Fibroblast of skin of abdomen (primary cell): Measurements from ENCODE around the gene GRK2.

Source experiments
- DNase-seq: peaks from one replicate; pipeline ENCODE4 v3.0.0-alpha.2; 2013

GRK2 gene

DNA sequence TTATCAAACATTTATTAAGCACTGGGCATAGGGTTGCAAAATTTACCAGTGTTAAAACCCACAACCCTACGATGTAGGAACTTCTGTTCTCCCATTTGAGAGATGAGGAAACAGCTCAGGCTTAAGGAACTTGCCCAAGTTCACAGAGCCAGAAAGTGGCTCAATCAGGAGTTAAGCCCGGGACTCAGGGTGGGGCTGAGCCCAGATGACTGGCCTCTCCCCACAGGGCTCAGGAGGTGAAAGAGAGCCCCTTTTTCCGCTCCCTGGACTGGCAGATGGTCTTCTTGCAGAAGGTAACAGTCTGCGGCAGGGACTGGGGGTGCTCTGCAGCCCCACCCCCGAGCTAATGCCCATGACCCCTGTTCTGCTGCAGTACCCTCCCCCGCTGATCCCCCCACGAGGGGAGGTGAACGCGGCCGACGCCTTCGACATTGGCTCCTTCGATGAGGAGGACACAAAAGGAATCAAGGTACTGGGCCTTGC lies 17.2 kb downstream of the GRK2 start:
- no peak for DNase-seq

DNA sequence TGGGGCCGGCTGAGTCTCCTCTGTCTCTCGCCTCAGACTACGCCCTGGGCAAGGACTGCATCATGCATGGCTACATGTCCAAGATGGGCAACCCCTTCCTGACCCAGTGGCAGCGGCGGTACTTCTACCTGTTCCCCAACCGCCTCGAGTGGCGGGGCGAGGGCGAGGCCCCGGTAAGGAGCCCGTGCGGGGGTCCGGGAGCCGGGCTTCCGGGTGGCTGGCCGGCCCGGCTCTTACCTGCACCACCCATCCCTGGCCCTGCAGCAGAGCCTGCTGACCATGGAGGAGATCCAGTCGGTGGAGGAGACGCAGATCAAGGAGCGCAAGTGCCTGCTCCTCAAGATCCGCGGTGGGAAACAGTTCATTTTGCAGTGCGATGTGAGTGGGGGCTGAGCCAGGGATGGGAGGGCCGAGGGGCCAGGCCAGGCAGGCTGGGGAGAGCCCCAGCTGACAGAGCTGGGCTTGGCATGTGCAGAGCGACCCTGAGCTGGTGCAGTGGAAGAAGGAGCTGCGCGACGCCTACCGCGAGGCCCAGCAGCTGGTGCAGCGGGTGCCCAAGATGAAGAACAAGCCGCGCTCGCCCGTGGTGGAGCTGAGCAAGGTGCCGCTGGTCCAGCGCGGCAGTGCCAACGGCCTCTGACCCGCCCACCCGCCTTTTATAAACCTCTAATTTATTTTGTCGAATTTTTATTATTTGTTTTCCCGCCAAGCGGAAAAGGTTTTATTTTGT lies 18.7 kb downstream of the GRK2 start:
- no peak for DNase-seq

DNA sequence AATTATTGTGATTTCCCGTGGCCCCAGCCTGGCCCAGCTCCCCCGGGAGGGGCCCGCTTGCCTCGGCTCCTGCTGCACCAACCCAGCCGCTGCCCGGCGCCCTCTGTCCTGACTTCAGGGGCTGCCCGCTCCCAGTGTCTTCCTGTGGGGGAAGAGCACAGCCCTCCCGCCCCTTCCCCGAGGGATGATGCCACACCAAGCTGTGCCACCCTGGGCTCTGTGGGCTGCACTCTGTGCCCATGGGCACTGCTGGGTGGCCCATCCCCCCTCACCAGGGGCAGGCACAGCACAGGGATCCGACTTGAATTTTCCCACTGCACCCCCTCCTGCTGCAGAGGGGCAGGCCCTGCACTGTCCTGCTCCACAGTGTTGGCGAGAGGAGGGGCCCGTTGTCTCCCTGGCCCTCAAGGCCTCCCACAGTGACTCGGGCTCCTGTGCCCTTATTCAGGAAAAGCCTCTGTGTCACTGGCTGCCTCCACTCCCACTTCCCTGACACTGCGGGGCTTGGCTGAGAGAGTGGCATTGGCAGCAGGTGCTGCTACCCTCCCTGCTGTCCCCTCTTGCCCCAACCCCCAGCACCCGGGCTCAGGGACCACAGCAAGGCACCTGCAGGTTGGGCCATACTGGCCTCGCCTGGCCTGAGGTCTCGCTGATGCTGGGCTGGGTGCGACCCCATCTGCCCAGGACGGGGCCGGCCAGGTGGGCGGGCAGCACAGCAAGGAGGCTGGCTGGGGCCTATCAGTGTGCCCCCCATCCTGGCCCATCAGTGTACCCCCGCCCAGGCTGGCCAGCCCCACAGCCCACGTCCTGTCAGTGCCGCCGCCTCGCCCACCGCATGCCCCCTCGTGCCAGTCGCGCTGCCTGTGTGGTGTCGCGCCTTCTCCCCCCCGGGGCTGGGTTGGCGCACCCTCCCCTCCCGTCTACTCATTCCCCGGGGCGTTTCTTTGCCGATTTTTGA lies 19.5 kb downstream of the GRK2 start:
- no peak for DNase-seq

DNA sequence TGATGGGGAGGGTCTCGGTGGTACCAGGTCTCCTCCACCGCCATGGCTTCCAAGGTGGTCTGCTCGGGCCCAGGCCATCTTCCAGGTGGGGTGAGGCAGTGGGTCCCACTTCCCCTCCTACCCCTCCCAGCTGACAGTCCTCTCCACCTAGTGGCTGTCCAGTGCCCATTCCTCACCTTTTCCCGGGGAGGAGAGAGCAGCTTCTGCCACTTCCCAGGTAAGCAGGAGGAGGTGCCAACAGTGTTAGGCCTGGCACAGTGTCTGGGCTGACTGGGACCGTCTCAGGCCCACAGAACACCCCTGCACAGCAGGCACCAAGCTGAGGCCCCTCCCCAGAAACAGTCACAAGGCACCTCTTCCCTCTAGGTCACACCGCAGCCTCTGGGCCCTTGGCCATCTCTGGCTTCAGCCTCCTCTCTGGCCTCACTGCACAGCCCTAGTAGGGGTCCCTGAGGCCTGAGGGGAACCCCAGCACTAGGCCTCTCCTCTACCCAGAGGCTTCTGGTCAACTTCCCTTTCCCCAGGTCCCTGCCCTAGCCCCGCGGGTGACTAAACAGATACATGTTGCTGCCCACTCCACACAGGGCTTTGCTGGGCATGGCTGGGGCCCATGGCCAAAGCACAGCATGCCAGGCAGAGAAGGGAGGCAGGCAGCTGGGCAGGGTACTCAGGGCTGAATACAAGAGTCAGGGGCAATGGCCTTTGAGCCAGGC lies 20.5 kb downstream of the GRK2 start:
- no peak for DNase-seq

DNA sequence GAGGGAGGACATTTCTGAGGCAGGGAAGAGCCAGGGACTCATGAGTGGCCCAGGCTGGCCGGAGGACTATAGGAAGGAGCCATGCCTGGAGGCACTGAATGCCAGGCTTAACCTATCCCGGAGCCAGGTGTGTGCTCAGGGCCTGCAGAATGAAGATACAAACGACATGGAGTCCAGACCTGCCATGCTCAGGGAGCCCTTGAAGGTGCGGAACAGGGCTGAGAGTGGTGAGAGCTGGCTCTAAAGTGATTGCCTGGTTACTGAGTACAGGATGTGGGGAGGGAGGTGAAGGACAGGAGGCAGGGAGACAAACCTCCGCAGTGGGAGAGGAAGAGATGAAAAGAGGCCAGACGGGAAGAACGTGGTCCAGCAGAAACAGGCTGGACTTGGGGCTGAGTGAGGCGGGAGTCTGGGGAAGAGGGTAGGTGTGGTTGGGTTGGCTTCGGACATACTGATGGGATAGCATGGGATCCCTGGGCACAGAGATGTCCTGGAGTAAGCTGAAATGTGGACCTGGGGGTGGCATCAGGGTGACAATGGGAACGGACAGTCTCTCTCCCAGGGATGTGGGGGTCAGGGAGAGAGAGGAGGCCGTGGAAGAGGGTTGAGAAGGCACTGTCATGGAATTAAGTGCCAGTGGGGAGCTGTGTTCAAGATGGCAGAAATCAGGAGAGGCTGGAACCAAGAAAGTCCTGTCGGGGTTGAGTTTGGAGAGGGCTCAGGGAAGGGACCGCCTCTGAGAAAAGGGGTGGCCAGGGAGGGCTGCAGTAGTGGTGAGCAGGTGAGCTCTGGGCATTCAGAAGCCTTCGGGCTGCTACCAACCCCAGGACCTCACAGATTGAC lies 21.3 kb downstream of the GRK2 start:
- DNase-seq: no peak

DNA sequence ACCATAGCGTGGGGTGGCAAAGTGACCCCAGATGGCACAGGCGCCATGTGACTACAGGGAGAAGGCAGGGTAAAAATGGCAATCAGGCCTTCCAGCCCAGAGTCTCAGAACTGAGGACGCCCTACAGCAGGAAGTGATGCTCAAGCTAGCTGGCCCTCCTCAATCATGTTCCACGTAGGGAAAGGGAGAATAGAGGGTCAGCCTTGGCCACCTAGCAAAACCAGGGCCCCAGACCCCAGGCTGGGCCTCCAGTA lies 21.9 kb downstream of the GRK2 start:
- DNase-seq: no peak

DNA sequence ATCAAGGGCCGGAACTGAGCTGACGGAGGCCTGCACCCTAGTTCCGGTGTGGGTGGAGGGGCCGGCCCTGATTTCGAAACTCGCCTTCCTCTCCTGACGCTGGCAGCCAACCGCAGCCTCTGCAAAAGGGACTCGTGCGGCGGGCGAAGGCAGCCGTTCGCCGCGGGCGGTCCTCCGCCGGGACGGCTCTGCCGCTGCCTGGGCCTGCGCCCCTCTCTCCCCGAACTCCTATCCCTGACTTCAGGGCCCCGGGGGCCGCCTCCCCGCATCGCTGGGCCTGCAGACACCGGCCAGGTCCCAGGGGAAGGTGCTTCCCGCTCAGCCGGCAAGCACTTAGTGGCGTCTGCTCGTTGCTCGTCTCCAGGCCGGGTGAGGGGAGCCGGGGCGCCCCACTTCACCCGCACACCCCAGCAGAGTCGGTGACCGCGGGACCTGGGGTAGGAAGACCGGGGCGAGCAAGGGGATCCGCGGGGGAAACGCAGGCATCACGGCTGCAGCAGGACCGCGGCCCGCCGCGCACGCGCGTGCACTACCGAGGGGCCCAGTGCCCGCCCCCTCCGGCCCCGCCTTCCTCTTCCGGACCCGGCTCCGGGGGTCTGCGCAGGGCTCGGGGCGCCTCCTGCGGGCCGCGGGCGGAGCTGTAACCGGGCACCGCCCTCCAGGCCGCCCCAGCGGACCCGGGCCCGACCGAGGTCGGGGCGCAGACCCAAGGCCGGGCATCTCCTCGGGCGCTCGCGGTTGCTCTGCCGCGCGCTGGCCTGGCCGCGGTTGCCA lies 22.4 kb downstream of the GRK2 start:
- DNase-seq: peak; percentile 87

DNA sequence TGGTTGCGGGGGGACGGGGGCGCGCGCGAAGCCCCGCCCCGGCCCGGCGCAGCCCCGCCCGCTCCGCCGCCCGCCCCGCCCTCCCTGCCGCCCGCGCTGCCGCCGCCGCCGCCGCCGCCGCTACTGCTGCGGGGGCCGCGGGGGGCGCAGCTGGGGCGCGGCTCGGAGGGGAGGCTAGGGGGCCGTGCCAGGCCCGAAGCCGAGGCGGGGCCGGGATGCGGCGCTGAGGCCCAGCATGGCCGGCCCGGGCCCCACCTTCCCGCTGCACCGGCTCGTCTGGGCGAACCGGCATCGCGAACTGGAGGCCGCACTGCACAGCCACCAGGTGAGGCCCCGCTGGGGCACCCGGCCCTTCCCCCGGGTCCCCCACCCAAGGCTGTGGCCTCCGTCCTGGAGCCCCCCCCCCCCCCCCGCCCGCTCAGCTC lies 23.0 kb downstream of the GRK2 start, which contains the start of gene ANKRD13D:
Gene ANKRD13D, plus strand, starts transcription at position 78 of the 425 bp plus-strand sequence. Its CDS starts 158 bp downstream, at position 236.
- DNase-seq: no peak

DNA sequence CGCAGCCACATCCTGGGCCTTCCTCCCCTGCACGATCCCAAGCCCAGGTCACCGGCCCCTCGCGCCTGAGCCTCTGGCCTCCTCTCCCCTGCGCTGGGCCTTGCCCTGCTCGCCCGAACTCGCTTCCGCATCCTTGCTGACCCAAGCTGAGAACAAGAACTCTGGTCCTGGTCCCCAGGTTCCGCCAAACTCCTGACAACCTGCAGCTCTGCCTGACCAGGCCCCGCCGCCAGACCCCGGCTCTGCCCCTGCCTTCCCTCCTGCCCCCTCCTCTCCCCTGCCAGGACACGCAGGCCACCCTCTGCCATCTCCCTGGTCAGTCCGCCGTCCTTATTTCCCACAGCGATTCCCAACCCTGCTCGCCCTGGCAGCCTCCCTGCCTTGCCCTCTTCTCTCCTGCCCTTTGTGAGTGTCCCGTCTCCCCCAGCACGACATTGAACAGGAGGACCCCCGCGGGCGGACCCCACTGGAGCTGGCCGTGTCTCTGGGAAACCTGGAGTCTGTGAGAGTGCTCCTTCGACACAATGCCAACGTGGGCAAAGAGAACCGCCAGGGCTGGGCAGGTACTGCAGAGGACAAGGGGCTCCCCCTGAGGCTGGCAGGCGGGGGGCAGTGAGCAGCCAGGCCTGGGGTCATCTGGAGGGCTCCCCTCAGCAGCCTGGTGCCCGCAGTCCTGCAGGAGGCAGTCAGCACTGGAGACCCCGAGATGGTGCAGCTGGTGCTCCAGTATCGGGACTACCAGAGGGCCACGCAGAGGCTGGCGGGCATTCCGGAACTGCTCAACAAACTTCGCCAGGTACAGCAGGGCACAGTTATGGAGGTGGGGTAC lies 23.6 kb downstream of the GRK2 start:
- DNase-seq: no peak

DNA sequence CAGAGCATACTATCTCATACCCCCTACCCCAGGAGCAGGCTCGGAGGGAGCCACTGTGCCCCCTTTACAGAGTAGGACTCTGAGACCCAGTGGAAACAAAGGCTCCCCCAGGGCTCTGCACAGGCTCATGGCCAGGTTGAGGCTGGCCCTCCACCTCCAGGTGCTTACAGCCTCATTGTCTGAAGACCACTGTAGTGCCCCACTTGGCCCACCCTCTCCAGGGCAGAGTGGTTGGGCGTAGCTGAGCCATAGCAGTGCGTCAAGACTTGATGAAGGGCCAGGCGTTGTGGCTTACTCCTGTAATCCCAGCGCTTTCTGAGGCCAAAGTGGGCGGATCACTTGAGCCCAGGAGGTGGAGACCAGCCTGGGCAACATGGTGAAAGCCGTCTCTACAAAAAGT lies 24.5 kb downstream of the GRK2 start:
- no peak for DNase-seq

DNA sequence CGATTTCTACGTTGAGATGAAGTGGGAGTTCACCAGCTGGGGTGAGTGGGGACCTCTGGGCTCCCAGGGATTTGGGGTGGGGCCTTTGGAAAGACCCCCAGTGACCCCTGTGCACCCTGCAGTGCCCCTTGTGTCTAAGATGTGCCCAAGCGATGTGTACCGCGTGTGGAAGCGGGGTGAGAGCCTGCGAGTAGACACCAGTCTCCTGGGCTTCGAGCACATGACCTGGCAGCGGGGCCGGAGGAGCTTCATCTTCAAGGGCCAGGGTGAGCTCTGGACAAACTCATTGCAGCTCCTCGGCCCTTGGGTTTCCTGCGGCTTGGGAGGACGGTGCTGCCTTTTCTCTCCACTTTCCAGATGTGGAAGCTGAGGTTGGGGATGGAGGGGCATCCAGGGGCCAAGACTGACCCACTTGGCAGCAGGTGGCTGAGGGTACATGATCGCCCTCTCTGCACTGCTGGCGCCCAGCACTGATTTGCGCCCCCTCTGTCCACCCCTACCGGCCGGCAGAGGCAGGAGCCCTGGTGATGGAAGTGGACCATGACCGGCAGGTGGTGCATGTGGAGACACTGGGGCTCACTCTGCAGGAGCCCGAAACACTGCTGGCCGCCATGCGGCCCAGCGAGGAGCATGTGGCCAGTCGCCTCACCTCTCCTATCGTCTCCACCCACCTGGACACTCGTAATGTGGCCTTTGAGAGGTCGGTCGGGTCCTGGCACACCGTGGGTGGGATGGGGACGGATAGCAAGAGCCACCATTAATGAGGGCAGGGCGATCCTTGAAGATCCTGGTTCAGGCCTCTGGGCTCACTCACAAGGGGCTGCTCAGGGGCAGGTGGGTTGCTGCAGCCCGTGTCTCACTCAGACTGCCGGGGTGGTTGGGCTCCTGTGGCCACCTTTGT lies 25.5 kb downstream of the GRK2 start:
- DNase-seq: no peak

DNA sequence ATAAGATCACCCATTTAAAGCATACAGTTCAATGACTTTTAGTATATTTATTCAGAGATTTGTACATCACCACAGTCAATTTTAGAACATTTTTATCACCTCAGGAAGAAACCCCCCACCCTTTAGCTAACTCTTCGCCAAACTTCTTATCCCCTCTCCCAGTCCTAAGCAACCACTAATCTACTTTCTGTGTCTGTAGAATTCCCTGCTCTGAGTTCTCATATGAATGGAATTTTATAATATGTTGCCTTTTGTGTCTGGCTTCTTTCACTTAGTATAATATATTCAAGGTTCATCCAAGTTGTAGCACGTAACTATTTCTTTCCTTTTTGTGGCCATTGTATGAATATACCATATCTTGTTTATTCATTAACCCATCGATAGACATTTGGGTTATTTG lies 26.4 kb downstream of the GRK2 start:
- no peak for DNase-seq

DNA sequence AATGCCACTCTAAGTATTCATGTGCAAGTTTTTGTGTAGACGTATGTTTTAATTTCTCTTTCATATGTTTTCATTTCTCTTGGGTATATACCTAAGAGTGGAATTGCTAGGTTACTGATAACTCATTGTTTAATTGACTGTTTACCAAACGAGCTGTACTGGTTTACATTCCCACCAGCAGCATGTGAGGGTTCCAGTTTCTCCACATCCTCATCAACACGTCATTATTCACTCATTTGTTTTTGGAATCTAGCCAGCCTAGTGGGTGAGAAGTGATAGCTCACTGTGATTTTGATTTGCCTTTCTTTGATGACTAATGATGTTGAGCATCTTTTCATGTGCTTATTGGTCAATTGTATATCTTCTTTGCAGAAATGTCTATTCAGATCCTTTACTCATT lies 26.8 kb downstream of the GRK2 start:
- DNase-seq: peak; percentile 59

DNA sequence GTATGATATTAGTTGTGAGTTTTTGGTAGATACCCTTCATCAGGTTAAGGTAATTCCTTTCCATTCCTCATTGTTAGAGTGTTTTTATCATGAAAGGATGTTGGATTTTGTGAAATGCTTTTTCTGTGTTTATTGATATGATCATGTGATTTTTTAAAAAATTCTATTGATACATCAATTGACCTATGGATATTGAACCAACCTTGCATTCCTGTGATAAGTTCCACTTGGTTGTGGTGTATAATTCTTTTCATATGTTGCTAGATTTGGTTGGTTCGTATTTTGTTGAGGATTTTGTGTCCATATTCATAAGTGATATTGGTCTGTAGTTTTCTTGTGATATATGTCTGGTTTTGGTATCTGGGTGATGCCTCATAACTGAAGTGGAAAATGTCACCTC lies 29.6 kb downstream of the GRK2 start:
- no peak for DNase-seq

DNA sequence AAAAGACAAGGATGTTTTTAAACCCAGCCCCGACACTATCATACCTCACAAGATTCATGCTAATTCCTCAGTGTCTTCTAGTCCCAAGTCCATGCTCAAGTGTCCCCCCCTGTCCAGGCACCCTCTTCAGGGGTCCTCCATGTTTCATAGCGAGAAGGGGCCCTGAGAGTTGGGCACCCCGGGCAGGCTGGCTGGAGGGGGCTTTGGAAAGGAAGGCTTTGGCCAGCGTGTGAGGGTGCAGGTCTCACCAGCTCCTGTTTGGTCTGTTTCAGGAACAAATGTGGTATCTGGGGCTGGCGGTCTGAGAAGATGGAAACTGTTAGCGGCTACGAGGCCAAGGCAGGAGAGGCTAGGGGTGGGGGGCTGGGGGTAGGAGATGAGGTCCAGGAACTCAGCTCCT lies 32.5 kb downstream of the GRK2 start:
- no peak for DNase-seq

DNA sequence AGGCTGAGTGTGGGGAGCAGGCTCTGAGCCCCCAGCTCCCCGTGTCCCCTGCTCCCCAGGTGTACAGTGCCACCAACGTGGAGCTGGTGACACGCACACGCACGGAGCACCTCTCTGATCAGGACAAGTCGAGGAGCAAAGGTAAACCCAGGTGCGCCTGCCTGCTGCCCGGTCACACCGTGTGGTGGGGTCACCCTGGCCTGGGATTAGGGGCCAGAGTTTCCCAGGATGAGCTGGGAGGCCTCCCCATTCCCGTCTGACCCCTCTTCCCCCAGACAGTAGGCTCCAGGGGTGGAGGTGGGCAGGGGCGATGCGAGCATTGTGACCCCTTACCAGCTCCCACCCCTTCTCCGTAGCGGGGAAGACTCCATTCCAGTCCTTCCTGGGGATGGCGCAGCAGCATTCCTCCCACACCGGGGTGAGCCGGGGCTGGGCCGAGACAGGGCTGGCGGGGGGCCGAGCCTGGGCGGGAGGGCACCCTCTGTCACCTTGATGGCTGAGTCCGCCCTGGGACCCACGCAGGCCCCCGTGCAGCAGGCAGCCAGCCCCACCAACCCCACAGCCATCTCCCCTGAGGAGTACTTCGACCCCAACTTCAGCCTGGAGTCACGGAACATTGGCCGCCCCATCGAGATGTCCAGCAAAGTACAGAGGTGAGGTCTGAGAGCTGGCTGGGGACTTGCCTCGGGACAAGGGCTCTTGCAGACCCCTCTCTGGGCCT lies 33.4 kb downstream of the GRK2 start:
- DNase-seq: no peak

DNA sequence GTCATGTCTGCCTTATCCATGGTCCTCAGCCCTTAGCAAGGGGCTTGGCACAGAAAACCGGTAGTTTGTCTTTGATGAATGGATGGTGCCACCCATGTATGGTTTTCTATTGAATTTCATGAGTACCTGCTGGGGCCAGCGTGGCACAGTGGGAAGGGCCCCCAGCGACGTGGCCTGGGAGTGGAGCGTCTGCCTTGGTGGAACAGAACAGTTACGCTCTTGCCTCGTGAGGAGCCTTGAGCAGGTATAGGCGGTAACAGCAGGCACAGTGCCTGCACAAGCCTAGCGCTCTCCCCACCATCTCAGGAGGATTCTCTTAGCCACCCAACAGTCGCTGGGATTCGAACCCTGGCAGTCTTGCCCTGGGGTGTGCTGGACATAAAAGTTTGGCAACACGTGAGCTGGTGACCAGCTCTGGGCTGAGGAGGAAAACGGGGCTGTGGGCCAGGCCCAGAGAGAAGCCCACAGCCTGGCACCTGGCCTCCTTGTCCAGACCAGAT lies 34.0 kb downstream of the GRK2 start:
- no peak for DNase-seq

DNA sequence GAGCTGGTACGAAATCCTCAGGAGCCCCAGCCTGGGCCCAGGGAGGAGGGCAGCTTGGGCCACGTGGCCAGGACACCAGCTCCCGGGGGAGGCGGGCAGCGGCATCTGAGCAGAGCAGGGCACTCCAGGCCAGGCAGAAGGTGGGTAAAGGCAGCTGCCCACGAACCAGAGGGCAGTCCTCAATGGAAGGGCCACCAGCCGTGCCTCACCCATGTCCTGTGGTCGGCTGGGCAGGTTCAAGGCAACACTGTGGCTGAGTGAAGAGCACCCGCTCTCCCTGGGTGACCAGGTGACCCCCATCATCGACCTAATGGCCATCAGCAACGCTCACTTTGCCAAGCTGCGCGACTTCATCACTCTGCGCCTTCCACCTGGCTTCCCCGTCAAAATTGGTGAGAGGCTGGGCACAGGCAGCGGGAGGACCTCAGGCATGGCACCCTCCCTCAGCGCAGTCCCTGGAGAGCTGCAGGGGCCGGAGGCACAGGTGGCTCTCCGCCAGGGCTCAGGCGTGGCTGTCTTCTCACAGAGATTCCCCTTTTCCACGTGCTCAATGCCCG lies 34.6 kb downstream of the GRK2 start:
- DNase-seq: no peak
